ENCODE data around the gene CDCP2.
"Not testable (repeated sequence)": the region's sequence is repeated elsewhere in the genome, so short reads cannot be mapped to it uniquely, and the experiment has no call there.

CDCP2 gene

DNA sequence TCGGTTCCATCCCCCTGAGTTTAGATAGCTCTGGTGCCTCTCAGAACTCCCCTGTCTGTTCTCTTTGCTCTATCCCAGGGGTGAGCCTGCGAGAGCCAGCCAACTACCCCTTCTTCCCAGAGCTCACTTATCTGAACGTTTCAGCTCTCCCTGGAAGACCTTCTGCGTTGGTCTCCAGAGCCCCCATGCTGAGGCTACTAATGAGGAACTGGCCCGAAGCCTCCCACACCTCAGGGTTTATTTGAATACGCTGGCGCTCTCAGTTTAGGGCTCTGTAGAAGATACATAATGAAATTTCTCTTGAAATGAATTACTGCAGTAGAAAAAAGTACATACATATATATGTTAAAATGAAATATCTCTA, 55.9 kb downstream of the CDCP2 start:
- DNase-seq (ENCODE audit: low spot score) = no peak
- TF ChIP-seq, protein P1, sequence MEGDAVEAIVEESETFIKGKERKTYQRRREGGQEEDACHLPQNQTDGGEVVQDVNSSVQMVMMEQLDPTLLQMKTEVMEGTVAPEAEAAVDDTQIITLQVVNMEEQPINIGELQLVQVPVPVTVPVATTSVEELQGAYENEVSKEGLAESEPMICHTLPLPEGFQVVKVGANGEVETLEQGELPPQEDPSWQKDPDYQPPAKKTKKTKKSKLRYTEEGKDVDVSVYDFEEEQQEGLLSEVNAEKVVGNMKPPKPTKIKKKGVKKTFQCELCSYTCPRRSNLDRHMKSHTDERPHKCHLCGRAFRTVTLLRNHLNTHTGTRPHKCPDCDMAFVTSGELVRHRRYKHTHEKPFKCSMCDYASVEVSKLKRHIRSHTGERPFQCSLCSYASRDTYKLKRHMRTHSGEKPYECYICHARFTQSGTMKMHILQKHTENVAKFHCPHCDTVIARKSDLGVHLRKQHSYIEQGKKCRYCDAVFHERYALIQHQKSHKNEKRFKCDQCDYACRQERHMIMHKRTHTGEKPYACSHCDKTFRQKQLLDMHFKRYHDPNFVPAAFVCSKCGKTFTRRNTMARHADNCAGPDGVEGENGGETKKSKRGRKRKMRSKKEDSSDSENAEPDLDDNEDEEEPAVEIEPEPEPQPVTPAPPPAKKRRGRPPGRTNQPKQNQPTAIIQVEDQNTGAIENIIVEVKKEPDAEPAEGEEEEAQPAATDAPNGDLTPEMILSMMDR (IDR thresholded peaks at IDR 0.05; ENCODE audit: extremely low read depth, missing control alignments) = no peak

DNA sequence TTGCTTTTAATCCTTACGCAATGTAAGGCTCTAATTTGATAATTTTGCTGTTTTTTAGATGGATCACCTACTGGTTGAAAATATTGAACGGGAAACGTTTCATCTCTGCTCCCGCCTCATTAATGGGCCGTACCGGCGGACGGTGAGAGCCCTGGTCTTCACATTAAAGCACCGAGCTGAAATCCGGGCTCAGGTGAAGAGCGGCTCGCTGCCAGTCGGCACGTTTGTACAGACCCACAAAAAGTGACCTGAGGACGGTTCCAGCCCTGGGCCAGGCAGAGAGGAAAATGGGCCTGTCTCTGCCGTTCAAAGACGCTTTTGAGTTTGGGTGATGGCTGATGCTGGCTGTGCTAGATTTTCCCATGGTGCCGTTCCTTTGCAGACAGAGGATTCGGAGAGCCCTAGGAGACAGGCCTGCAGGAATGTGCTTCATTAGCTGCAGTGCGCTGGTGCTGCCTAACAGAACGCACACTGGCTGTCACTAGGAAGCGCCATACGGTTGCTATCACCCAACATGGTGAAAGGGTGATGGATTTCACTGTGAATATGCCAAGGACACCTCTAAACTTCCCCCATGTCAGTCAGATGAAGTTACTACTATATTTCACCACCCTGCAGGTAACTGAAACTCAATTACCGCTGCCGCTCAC, 56.4 kb downstream of the CDCP2 start:
- no peak for DNase-seq (ENCODE audit: low spot score)
- TF ChIP-seq, protein P1 (IDR thresholded peaks at IDR 0.05; ENCODE audit: extremely low read depth, missing control alignments) = no peak

DNA sequence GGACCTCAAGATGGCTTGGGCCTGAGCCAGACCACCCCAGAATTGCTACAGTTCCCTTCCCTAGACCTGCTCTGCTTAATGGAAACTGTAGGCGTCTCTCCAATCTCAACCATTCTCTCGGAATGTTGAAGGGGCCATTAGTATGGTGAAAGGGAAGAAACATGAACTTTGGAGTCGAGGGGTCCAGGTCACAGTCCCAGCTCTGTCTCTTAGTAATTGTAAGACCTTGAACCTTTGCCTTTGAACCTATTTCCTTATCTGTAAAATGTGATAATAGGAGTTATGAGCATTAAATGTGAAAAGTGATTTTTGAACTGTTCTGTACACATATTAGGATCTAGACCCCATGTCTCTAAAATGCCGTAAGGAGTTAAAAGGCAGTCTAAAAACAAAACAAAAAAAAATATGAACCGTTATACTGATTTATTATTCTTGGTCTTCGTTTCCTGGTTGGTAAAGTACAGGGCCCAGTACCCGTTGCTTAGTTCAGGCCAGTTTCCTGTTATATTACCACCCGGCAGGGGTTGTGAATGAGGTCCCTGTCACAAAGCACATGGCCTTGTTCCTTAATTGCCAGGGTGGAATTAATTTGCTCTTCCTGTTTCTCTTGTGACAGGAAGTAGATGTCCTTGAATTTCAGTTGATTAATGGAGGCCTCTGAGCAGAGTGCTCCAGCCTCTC, 57.1 kb downstream of the CDCP2 start:
- DNase-seq (ENCODE audit: low spot score) = no peak
- TF ChIP-seq, protein P1 (IDR thresholded peaks at IDR 0.05; ENCODE audit: extremely low read depth, missing control alignments) = no peak

DNA sequence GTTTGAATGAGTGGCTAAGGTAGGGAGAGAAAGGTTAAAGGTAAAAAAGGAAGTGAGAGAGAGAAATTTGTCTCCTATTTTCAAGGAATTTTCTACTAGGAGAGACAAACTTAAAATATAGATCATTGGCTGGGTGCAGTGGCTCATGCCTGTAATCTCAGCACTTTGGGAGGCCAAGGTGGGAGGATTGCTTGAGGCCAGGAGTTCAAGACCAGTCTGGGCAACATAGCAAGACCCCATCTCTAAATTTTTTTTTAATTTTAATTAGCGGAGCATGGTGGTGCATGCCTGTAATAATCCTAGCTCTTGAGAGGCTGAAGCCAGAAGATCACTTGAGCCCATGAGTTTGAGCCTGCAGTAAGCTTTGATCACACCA, 58.1 kb downstream of the CDCP2 start:
- not testable (repeated sequence) for DNase-seq (ENCODE audit: low spot score)

DNA sequence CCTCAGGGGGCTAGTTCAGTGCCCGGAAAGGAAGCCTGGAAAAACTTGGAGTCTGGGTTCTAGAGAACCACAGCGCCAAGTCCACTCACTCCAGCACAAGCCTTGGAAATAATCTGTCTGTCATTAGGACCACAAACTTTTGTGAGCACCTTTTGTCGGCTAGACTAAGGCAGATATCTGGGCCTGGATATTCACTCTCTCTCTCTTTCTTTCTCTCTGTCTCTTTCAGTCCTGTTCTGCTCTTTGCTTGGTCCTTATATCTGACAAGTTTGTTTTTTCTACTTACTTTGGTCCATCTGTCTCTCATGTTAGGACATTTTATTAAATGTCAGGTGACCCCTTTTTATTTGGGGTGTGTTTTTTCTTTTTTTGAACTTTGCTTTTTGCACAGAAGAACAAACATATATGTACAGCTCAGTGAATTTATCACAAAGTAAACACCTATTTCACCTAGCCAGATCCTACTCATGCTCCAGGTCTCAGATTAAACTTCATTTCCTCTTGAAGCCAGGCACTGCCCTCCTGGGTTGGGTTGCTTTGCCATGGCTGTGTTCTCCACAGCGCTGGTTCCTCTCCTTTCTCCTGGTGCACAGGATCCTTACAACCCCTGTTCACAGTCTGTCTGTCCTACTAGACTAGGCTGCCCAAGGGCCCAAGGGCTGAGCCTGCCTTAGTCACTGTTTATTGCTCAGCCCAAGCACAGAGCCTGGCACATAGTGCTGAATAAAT, 58.6 kb downstream of the CDCP2 start:
- TF ChIP-seq, protein P1 (IDR thresholded peaks at IDR 0.05; ENCODE audit: extremely low read depth, missing control alignments) = no peak

DNA sequence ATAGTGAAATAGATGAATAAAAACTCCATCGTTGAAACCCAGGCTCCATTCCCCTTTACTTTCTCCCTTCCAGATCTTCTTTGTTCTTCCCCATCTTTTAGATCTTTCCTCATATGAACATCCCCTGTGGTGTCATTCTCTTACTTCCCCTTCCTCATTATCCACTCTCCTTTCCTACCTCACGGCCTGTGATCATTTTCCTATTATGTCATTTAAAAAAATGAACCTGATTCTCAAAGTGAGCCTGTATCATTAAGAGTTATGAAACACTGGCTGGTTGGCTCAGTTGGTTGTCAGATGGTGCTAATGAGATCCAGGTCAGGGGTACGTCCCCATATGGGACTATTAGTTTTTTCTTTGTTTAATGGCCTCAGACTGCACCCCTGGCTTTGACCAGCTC, 61.1 kb downstream of the CDCP2 start:
- DNase-seq (ENCODE audit: low spot score) = no peak
- TF ChIP-seq, protein P1 (IDR thresholded peaks at IDR 0.05; ENCODE audit: extremely low read depth, missing control alignments) = no peak

More for the DNA sequence above, 58.6 kb downstream of the CDCP2 start:
- DNase-seq (ENCODE audit: low spot score) = no peak

DNA sequence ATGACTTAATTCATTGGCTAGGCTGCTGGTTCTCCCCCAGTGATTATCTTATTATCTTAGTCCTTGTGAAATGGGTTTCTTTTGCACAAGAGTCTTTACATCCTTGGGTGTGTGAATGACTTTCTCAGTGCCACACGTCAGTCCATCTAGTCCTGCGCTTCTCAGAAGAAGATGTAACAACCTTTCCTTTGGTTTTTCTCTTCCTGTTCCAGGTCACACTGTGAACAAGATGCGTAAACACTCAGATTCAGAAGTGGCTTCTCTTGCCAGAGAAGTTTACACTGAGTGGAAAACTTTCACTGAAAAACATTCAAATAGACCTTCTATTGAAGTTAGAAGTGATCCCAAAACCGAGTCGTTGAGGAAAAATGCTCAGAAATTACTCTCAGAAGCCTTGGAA, 64.4 kb downstream of the CDCP2 start:
- no peak for DNase-seq (ENCODE audit: low spot score)
- TF ChIP-seq, protein P1 (IDR thresholded peaks at IDR 0.05; ENCODE audit: extremely low read depth, missing control alignments) = no peak
